Stimulated activated naive B cell treated with anti-CD40 and anti-IgM and Interleukin-4, amounts not matched to agents 10 μg/mL and 1 μg/mL and 100 μg/mL, for 72 hours (primary cell): ENCODE measurements around the gene LDHB.
"Not testable (repeated sequence)": the region's sequence is repeated elsewhere in the genome, so short reads cannot be mapped to it uniquely, and the experiment has no call there.

ENCODE experiments used
- ATAC-seq, 2 donors: fragments of 150-1000 bp; cut with Tn5 transposase; replicated peaks; 2 replicates each; pipeline ENCODE4 v1.10.0; 2021; ENCODE audit warnings: moderate library complexity in 1 of 2
- DNase-seq: peaks from one replicate; pipeline ENCODE4 v3.0.0; 2021
- H3K27ac Mint-ChIP-seq: one replicate; pipeline ENCODE4 v1.8.0; 2022; ENCODE audit warnings: mild to moderate bottlenecking, mixed read lengths
- H3K27me3 Mint-ChIP-seq, 2 donors: one replicate each; pipeline ENCODE4 v1.8.0; 2022; ENCODE audit warnings: mixed read lengths in 2 of 2
- H3K36me3 Mint-ChIP-seq, 2 donors: one replicate each; pipeline ENCODE4 v1.8.0; 2022; ENCODE audit warnings: mixed read lengths in 2 of 2, mild to moderate bottlenecking in 1 of 2
- H3K4me1 Mint-ChIP-seq, 2 donors: one replicate each; pipeline ENCODE4 v1.8.0; 2022; ENCODE audit warnings: mixed read lengths in 2 of 2, mild to moderate bottlenecking in 1 of 2
- H3K4me3 Mint-ChIP-seq, 2 donors: one replicate each; pipeline ENCODE4 v1.8.0; 2022; ENCODE audit warnings: mild to moderate bottlenecking in 2 of 2, mixed read lengths in 2 of 2, moderate library complexity in 1 of 2
- H3K9me3 Mint-ChIP-seq, 2 donors: one replicate each; pipeline ENCODE4 v1.8.0; 2022; ENCODE audit warnings: mixed read lengths in 2 of 2, mild to moderate bottlenecking in 1 of 2

The LDHB gene

DNA sequence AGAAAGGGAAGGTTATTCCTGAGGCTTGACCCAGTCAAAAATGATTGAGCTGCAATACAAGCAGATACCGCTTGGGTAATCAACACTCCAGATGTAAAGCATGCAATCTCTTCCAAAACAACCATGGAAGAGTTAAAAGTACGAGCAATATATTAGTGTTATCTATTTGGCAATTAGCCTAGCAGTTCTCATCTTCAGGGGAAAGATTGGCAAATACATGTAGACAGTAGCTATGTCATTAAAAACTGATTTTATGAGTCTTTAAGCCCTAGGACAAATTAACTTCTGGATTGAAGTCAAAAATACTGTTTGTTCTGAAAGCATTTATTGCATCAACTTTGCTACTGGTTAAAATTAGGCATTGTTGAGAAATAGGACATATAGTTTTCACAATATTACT, 43.7 kb downstream of the LDHB start:
- H3K4me1 Mint-ChIP-seq, result peaks cover 4 to 14% of the 10 kb centered on the region in 2 donors
- no peak for DNase-seq
- H3K4me3 Mint-ChIP-seq, result no peak overlapping the region
- no peak for ATAC-seq
- H3K27ac Mint-ChIP-seq, result no peak overlapping the region
- no peaks in the 10 kb centered on the region for H3K9me3 Mint-ChIP-seq
- H3K27me3 Mint-ChIP-seq, result peaks cover 0 to 3% of the 10 kb centered on the region in 2 donors
- no peaks in the 10 kb centered on the region for H3K36me3 Mint-ChIP-seq

DNA sequence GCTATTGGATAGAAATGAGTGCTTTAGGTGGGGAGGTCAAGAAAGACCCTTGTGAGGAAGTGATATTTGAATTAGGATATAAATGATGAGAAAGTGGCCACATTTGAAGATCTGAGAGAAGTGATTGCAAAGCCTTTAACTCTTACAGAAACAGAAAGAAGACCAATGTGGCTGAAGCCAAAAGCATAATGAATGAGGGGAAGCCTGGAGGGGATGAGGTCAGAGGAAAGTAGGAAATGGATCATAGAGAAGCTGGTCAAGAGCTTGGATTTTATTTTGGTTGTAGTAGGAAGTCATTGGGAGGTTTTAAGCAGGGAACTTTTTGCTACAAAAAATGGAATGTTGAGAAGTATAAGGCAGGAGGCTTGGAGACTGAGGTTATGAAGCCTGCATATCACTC, 49.4 kb downstream of the LDHB start:
- Mint-ChIP-seq H3K27ac (no peak overlapping the region), H3K4me1 (no peaks in the 10 kb centered on the region), H3K27me3 (no peaks in the 10 kb centered on the region), H3K9me3 (no peaks in the 10 kb centered on the region), H3K4me3 (no peak overlapping the region), H3K36me3 (no peaks in the 10 kb centered on the region)
- ATAC-seq (peak in 1 of 2 donors; percentile 49), DNase-seq (no peak)

DNA sequence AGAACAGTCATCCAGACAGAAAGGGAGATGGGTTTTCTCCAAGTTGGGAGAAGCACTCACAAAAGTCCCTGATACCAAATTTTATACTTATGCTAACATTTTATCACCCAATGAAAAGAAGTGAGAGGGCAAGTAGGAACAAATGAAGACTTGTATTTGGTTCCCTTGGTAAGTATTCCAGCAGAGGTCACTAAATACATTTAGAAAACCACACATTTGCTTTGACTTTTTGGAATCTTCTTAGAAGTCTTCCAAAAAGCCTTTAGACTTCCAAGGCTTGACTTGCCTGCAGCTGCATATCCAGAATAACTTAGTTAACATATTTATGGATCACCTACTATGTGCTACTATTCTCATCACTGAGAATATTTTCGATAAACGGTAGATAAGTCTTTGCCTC, 49.9 kb downstream of the LDHB start:
- no peak overlapping the region for H3K27ac Mint-ChIP-seq
- H3K9me3 Mint-ChIP-seq, result no peaks in the 10 kb centered on the region
- DNase-seq (no peak), ATAC-seq (no peak)
- H3K4me1 Mint-ChIP-seq, result no peaks in the 10 kb centered on the region
- H3K36me3 Mint-ChIP-seq, result no peaks in the 10 kb centered on the region
- no peaks in the 10 kb centered on the region for H3K27me3 Mint-ChIP-seq
- no peak overlapping the region for H3K4me3 Mint-ChIP-seq

GRCh38 chr12:21606175-21606574, 51.5 kb downstream of the LDHB start:
- Mint-ChIP-seq H3K27ac (no peak overlapping the region), H3K4me1 (no peaks in the 10 kb centered on the region), H3K27me3 (no peaks in the 10 kb centered on the region), H3K9me3 (no peaks in the 10 kb centered on the region), H3K4me3 (no peak overlapping the region), H3K36me3 (no peaks in the 10 kb centered on the region)
- ATAC-seq, result no peak
- DNase-seq, result no peak

DNA sequence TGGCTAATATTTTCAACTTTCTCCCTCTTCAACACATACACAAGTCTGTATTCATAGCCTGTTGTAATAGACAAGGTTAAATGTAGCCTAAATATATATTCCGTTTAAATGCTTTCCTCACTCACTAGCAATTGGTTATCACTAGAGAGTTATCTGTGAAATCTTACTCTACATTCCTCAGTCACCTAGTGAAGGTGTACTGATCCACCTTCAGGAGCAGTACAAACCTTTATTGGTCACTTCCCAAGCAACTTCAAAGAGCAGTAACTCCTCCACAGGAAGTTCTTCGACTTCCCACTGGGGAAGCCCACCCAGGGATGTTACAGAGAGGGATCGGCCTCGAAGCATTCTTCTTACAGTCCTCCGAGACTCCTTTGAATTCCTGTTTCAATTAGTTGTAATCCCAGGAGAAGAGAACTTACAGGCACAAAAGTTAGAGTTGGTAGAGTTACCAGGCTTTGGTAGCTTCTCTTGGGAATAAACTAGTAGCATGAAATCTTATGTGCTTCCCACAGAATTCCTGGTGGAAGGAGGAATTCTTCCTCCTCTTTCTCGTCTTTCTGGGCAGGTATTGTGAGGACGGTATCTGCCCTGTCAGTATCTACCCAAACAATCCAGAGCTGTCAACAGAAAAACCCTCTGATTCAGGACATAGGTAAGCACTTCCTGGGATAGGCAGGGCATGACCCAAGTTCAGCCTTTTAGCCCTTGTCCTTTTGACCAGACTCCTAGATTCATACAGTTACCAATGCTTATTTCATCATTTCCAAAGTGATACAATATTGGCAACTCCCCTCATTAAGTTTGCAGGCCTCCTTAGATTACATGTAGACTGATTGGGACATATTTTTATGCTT, 53.2 kb downstream of the LDHB start, which contains the start of gene GYS2:
TSS of gene GYS2 (minus strand) at position 603 of the 857 bp plus-strand sequence. CDS start at position 348, 255 bp downstream.
- DNase-seq (no peak), ATAC-seq (no peak)
- Mint-ChIP-seq H3K27ac (no peak within 1 kb of the TSS), H3K27me3 (no peaks in the 10 kb centered on the region), H3K36me3 (no peaks in the 10 kb centered on the region), H3K9me3 (no peaks in the 10 kb centered on the region), H3K4me3 (no peak within 1 kb of the TSS), H3K4me1 (no peaks in the 10 kb centered on the region)

DNA sequence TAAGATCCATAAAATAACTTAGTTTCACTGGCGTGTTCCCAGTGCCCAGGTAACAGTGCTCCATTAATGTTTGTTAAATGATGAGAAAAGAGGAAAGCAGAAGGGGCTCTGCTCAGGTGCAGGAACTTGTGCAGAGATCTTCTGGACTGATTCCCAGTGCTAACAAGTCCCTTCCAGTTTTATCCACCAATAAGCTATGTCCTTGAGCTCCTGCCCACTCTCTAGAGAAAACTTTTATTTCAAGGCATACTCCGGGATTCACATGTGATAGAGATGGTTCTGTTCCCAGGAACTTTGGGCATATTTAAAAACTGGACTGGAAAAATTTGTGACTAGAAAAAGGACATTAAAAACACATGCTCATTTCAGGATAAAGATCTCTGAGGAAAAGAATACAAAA, 54.9 kb downstream of the LDHB start:
- DNase-seq, result no peak
- Mint-ChIP-seq H3K4me3 (no peak overlapping the region), H3K27me3 (no peaks in the 10 kb centered on the region), H3K36me3 (no peaks in the 10 kb centered on the region), H3K4me1 (peaks cover 3 to 7% of the 10 kb centered on the region in 2 donors), H3K27ac (no peak overlapping the region), H3K9me3 (no peaks in the 10 kb centered on the region)
- no peak for ATAC-seq

DNA sequence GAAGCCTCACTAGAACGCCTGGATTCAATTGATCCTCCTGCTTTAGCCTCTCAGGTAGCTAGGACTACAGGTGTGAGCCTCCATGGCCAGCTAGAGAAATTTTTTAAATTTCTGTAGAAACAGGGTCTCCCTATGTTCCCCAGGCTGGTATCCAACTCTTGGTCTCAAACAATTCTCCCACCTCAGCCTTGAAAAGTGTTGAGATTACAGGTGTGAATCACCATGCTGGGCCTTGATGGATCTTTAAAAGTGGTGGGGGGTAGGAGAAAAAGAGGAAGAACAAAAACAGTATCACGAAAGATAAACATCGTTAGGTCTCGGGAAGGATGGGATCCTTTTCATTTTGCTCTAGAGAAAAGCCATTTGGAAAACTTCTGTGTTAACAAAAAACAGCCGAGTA, 57.4 kb downstream of the LDHB start:
- no peaks in the 10 kb centered on the region for H3K9me3 Mint-ChIP-seq
- H3K4me3 Mint-ChIP-seq, result no peak overlapping the region
- no peaks in the 10 kb centered on the region for H3K27me3 Mint-ChIP-seq
- H3K36me3 Mint-ChIP-seq, result no peaks in the 10 kb centered on the region
- ATAC-seq, result no peak
- DNase-seq, result no peak
- peaks cover 3 to 7% of the 10 kb centered on the region in 2 donors for H3K4me1 Mint-ChIP-seq
- H3K27ac Mint-ChIP-seq, result no peak overlapping the region

GRCh38 chr12:21599143-21599999, 58.3 kb downstream of the LDHB start:
- Mint-ChIP-seq H3K36me3 (no peaks in the 10 kb centered on the region), H3K9me3 (no peaks in the 10 kb centered on the region), H3K4me3 (no peak overlapping the region), H3K27ac (no peak overlapping the region), H3K27me3 (no peaks in the 10 kb centered on the region), H3K4me1 (peaks cover 3 to 7% of the 10 kb centered on the region in 2 donors)
- peak; percentile 95 for ATAC-seq
- DNase-seq, result no peak

DNA sequence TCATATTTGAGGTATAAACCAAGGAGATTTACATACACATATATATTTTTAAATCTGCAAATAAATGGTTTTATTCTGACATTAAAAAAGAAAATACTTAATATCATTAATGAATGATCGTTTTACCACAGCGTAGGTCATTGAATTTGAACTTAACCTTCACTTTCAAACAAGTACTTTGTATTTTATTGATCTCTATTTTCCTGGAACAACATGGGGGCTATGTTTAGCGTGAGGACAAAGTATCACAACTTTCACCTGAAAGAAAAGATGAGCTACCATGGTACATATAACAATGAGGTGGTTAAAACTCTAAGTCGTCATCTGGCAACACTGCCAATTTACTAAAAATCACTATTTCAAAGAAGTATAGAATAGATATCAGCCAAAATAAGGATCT, 59.0 kb downstream of the LDHB start:
- Mint-ChIP-seq H3K4me1 (peaks cover 3 to 7% of the 10 kb centered on the region in 2 donors), H3K9me3 (peaks cover 0 to 3% of the 10 kb centered on the region in 2 donors), H3K27ac (no peak overlapping the region), H3K27me3 (no peaks in the 10 kb centered on the region), H3K4me3 (no peak overlapping the region), H3K36me3 (no peaks in the 10 kb centered on the region)
- ATAC-seq (no peak), DNase-seq (no peak)

GRCh38 chr12:21595356-21595755, 62.3 kb downstream of the LDHB start:
- peaks cover 10 to 11% of the 10 kb centered on the region in 2 donors for H3K27me3 Mint-ChIP-seq
- not testable (repeated sequence) for DNase-seq, H3K27ac Mint-ChIP-seq, H3K4me1 Mint-ChIP-seq, H3K4me3 Mint-ChIP-seq, ATAC-seq
- H3K36me3 Mint-ChIP-seq, result peaks cover 10 to 14% of the 10 kb centered on the region in 2 donors
- H3K9me3 Mint-ChIP-seq, result peaks cover 13 to 18% of the 10 kb centered on the region in 2 donors

GRCh38 chr12:21585485-21585884, 72.2 kb downstream of the LDHB start:
- ATAC-seq, result no peak

More at GRCh38 chr12:21585485-21585884, 72.2 kb downstream of the LDHB start:
- no peak overlapping the region for H3K27ac Mint-ChIP-seq
- peaks cover 26 to 35% of the 10 kb centered on the region in 2 donors for H3K27me3 Mint-ChIP-seq
- H3K4me3 Mint-ChIP-seq, result no peak overlapping the region
- H3K36me3 Mint-ChIP-seq, result peaks cover 0 to 2% of the 10 kb centered on the region in 2 donors
- no peak for DNase-seq
- H3K4me1 Mint-ChIP-seq, result no peaks in the 10 kb centered on the region
- peaks cover under 1 to 7% of the 10 kb centered on the region in 2 donors for H3K9me3 Mint-ChIP-seq
